DMS153 treated with DMSO at 0.1 percent for 48 hours (cell line): ENCODE results near the gene ADRB2.

Experiments used
- DNase-seq: peaks from one replicate; lab custom pipeline; 2025; ENCODE audit not compliant: unreplicated experiment; lab: John Stamatoyannopoulos, UW

ADRB2 gene

DNA sequence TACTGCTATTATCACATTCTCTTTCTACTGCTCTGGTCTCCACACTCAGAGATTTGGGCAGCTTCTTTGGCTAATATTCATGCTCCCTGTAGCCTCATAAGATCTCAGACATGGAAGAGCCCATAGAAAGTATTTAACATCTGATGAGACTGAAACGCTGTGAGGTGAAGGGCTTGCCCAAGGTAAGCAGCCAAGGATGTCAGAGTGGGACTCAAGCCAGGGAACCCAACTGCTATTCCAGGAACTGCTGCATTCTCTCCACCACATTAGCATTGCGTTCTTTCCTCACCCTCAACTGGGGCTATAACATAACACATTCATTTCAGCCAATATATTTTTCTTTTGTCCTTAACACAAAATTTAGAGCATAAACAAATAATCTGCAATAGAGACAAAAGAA, 3.8 kb downstream of the ADRB2 start:
- DNase-seq: no peak

GRCh38 chr5:148831590-148832565, 5.5 kb downstream of the ADRB2 start:
- DNase-seq: no peak

- DNase-seq: no peak
Observed at GRCh38 chr5:148833122-148833521, 6.7 kb downstream of the ADRB2 start.

DNA sequence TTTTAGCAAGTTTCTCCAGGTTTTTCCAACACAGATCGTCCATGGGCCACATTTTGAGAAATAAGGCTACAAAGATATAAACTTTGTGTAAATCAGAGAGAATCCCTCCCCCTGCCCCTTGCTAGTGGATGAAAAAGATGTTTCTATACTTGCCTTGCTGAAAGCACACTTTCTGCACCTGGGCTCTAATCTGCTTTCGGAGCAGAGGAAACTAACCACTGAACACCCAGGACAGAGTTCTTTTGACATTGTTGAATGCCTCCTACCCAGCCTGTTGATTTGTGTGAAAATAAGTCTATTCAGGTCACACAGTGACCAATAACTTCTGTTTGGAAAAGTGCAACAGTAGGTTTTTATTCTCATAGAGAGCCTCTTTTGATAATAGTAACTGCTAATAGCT, 7.5 kb downstream of the ADRB2 start:
- no peak for DNase-seq

- no peak for DNase-seq
Observed at GRCh38 chr5:148834689-148835088, 8.3 kb downstream of the ADRB2 start.

- DNase-seq: no peak
Observed at GRCh38 chr5:148836272-148837250, 10.2 kb downstream of the ADRB2 start.

DNA sequence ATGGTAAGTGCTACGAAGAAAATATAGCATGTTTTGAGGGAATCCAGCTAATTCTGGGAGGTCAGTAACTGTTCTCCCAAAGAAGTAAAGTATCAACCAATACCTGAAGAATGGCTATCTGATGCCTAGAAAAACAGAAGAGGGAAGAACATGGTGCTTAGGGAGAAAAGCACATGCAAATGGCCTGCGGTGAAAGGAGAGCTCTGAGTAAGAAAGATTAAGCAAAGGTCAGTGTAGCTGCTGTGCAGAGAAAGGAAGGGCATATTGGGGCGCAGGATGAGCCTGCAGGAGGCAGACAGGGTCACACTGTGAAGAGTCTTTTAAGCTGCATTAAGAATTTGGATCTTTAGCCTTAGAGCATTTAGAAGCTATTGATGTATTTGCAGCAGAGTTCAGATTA, 11.0 kb downstream of the ADRB2 start:
- DNase-seq: no peak

DNA sequence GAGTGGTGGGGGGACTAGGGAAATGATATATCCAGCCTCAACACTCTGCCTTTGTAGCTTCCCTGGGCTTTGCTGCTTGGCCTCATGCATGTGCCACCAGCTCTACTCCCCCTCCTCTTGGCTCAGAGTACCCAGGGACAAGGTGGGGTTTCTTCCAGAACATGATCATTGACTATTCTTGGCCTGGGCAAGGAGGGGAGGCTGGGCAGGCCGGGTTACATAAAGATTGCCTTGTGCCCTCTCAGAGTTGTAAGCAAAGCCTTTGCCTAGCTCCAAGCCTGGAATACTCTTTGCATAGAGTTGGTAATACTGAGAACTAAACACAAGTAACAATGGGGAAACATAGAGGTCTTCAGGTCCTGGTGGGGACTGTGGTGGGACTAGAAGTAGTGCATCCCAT, 11.9 kb downstream of the ADRB2 start:
- no peak for DNase-seq

GRCh38 chr5:148839960-148840359, 13.5 kb downstream of the ADRB2 start:
- no peak for DNase-seq

DNA sequence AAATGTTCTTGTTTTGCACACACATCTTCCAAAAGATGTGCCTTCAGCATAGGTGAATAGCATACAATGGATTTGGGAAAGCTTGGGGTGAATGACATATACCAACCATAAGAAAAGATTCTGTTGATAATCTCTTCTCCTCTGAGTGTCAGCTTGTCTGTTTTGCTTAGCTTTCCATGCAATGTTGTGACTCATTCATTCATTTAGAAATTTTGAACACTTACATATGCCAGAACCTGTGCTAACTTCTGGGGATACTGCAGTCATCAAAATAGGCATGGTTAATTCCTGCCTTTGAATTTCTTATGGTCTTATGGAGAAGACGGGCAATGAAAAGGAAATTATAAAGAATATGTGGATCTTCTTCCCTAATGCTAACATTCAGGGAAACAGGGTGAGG, 14.1 kb downstream of the ADRB2 start:
- no peak for DNase-seq

DNA sequence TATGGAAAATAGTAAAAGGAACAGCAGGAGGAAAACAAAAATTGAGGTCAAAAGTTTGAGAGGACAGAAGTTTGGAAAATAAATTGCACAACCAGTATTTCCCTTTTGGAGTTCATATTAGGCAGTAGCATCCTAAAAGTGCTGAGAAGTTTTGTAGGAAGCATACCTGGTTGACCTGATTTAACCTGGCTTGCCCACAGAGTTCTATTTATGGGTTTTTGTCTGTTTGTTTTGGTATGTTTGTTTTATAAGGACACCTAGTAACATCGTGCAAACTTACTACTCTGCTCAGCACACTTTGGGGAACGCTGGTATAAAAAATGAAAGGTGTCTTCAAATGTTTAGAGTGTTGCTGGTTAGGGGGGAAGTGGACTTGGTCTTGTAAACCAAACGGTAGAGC, 15.1 kb downstream of the ADRB2 start:
- no peak for DNase-seq

- no peak for DNase-seq
Observed at GRCh38 chr5:148842161-148842560, 15.8 kb downstream of the ADRB2 start.

- DNase-seq: no peak
Observed at GRCh38 chr5:148843510-148844318, 17.3 kb downstream of the ADRB2 start.

GRCh38 chr5:148844433-148845280, 18.2 kb downstream of the ADRB2 start:
- no peak for DNase-seq

GRCh38 chr5:148846930-148847329, 20.5 kb downstream of the ADRB2 start:
- no peak for DNase-seq

GRCh38 chr5:148847456-148847855, 21.0 kb downstream of the ADRB2 start:
- no peak for DNase-seq

DNA sequence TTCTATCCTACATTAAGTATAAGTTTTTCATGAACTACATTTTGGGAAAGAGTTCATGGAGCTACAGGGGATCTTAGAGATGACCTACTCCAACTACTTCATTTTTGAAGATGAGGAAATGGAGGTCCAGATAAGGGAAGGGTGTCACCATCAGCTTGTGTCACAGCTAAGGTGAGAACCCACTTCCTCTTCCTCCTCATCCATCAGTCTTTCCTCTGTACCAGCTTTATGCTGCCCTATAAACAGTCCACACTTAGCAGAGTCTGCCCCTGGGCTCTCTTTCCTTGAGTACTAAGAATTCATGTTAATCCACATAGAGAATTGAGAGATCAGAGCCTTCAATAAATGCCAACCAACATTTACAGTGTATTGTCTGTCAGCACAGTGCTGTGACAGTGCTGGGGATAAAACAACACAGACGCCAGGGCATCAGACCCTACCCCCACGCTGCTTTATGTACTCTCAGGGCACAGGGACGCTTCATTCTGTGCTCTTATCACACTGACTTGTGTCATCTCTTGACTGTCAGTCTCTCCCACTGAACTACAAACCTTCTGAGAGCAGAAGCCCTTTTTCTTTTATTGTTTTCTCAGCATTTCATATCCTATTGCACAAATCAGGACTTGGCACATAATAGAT, 22.1 kb downstream of the ADRB2 start:
- no peak for DNase-seq

DNA sequence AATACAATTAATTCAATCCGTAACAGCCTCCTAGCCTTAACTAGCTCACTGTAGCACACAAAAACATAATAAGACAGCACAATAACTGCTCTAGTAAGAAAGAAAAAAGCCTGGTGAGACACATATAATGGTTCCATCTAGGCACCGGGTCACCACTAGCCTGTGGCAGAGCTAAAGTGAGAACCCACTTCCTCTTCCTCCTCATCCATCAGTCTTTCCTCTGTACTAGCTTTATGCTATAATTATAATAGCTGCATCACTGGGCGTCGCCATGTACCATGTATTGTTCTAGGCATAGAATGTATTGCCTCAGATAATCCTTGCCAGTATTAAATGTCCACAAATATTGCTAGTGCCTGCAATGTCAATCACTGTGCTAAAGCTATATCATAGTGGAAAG, 23.1 kb downstream of the ADRB2 start:
- DNase-seq: no peak

GRCh38 chr5:148850836-148851235, 24.4 kb downstream of the ADRB2 start:
- no peak for DNase-seq
